Epithelial cell of prostate (primary cell): ENCODE measurements around the gene NFKB1.
A peak's percentile ranks its signal among the peaks of the same experiment; 100 is the strongest.

ENCODE experiments used
- DNase-seq: peaks from one replicate; pipeline ENCODE4 v3.0.0-alpha.2; 2011; ENCODE audit warnings: low read depth, low spot score
- H3K27ac ChIP-seq: fragments of 450-650 bp; 2 replicates; pipeline ENCODE4 v1.5.1; 2017; ENCODE audit warnings: mild to moderate bottlenecking

NFKB1 gene

GRCh38 chr4:102527695-102528283, 26.6 kb downstream of the NFKB1 start:
- no peak for DNase-seq
- no peak overlapping the region for H3K27ac ChIP-seq

DNA sequence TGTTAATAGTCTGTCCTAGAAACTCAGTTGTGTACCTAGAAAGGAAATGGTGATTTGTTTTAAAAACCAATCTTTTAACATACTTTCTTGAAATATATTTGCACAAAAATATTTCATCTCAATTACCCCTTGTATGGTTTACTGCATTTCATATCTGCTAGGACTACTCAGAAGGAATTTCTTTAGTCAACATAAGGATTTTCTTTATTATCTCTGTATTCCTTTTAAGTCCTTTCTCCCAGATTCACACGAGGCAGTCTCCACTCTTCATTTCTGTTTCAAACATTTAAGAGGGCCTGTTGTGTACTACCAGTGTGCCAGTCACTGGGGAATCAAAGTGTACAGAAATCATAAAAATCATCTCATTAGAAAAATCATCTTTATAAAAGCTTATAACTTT, 28.8 kb downstream of the NFKB1 start:
- no peak for DNase-seq
- H3K27ac ChIP-seq = no peak overlapping the region

- no peak overlapping the region for H3K27ac ChIP-seq
- DNase-seq = no peak
These were observed 29.8 kb downstream of the NFKB1 start for GRCh38 chr4:102530986-102531385.

GRCh38 chr4:102531462-102531861, 30.3 kb downstream of the NFKB1 start:
- H3K27ac ChIP-seq = no peak overlapping the region
- DNase-seq = no peak

DNA sequence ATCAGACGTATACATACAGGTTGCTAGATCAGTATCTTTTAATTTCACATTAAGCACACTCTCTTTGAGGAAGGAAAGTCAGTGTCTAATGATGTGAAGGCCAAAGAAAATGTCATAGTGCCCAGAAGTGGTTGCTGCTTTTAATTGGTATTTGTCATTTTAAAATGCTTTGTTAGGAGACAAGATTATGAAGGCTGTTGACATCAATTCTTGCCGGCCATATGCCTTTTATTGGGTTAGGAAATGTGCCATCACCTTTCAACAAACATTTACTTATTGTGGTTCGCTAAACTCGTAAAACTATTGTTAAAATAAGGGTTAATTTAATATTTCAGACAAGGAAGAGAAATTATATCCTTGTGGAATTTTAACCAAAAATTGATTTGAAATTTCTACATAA, 32.2 kb downstream of the NFKB1 start:
- peak overlapping the region; percentile 8 for H3K27ac ChIP-seq
- DNase-seq = no peak

GRCh38 chr4:102533904-102534303, 32.7 kb downstream of the NFKB1 start:
- no peak for DNase-seq
- H3K27ac ChIP-seq = peak overlapping the region; percentile 8

- no peak for DNase-seq
- no peak overlapping the region for H3K27ac ChIP-seq
These were observed 33.7 kb downstream of the NFKB1 start for GRCh38 chr4:102534845-102535244.

DNA sequence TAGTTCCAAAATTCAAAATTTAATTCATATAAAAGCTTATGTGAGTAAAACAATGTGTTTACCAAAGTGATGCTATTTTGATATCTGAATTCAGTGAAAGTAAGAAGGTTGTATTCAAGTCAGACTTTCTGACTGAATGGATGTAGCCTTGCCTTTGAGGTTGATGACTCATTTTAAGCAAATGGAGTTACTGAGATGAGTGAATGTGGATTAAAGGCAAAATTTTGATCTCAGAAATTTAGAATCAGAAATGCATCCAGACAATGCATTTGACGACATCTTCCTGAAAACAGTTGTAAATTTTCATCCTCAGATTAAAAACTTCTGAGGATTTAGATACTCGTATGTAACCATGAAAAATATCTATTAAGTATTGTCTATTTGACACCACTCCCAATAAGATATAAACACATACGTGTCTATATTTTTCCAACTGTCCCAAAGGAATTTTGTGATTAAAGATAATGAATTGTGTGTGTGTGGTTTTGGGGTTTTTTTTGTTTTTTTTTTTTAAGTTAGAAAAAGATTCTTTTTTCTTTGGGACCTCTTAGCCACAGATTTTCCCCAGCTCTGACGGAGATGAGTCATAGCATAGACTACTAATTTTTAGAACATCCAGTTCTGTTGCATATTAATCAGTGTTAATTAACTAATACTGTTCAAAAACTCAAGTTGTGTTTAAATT, 34.4 kb downstream of the NFKB1 start:
- no peak for DNase-seq
- no peak overlapping the region for H3K27ac ChIP-seq

DNA sequence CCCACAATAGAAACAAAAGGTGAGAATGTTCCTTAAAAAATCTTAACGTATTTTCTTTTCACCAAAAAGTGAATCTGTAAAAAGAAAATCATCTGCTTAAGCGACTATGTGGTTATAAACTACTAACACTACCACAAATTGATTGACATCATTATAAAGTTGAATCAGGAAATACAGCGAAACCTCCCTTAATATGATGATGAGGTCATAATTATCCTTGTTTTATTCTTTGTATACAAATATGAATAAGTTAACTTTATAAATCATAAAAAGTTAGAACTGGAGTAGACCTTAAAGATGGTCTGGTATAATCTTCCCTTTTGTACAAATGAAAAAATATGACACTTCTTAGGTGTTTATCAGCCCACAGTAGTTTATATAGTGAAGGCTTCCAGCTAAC, 35.6 kb downstream of the NFKB1 start:
- peak overlapping the region; percentile 55 for H3K27ac ChIP-seq
- no peak for DNase-seq

DNA sequence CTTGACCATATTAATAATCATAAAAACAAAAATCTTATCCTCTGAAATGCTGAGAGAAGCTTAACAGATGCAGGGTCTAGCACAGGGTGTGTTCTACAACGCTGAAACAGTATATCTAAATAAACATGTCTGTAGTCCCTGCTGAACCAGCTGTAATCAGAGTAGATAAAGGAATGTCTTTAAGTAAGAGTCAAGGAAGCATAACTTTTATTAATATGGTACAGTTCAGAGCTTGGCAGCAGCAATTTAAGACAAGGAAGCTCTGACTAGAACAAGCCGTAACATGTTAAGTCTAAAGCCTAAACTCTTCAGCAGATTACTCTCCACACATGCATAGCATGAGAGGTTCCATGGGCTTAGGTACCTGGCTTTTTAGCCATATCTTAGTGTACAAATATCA, 36.1 kb downstream of the NFKB1 start:
- DNase-seq = peak; percentile 40
- peak overlapping the region; percentile 55 for H3K27ac ChIP-seq

DNA sequence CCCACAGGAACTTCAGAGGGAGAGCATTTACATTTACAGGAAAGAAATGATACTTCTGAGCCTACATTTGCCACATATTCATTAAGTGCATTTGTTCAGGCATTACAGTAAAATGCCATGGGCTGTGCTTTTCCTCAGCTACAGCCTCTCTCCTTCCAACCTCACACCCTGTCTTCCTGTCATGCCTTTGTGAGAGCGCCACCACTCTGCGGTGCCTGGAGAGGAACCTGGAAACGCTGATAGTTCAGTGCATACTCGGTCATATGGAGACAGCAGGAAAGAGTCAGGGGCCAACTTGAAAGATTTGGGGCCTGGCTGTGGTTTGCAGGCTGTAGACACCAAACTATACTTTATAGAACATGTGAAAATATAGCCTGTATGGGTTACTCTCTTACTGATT, 40.5 kb downstream of the NFKB1 start:
- no peak for DNase-seq
- peak overlapping the region; percentile 67 for H3K27ac ChIP-seq

DNA sequence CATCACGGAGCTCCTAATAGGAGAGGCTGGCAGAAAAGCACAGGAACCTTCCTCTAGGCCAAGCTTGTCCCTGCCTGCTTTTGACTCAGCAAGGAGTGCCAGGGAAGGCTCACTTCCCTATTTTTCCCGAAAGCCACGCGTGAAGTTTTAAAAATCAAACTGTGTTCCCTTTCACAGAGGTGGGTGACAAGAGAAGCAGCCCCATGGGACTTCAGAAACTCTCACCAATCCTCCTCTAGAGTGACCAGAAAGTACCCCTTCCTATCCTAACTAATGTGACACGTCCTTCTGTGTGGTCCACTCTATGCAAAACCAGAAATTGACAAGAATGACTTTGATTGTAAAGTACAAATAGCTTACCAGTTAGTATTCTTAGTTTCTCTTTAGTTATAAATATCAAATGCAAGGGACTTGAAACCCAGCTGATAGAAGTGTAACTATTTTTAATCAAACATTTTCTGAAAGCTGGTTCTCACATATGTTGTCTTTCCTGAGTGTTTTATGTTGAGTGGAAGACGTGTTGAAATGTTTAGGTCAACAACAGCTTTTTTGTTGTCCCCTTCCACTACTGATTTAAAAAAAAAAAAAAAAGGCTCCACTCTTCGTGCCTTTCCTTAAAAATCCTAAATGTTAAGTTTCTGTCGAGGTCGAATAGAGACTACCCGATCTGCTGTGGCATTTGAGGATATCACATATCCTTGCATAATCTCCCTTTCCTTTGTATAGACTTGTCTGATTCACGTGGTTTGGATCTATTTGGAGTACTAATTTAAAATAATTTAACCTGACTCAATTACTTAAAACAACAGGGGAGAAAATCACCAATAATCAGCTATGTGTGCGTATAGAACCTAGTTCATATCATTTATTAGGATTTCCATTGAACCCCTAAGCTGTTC, 42.1 kb downstream of the NFKB1 start:
- peak overlapping the region; percentile 67 for H3K27ac ChIP-seq
- DNase-seq = no peak

GRCh38 chr4:102546635-102547034, 45.5 kb downstream of the NFKB1 start:
- H3K27ac ChIP-seq = no peak overlapping the region
- DNase-seq = no peak

GRCh38 chr4:102547973-102548372, 46.8 kb downstream of the NFKB1 start:
- no peak for DNase-seq
- no peak overlapping the region for H3K27ac ChIP-seq

DNA sequence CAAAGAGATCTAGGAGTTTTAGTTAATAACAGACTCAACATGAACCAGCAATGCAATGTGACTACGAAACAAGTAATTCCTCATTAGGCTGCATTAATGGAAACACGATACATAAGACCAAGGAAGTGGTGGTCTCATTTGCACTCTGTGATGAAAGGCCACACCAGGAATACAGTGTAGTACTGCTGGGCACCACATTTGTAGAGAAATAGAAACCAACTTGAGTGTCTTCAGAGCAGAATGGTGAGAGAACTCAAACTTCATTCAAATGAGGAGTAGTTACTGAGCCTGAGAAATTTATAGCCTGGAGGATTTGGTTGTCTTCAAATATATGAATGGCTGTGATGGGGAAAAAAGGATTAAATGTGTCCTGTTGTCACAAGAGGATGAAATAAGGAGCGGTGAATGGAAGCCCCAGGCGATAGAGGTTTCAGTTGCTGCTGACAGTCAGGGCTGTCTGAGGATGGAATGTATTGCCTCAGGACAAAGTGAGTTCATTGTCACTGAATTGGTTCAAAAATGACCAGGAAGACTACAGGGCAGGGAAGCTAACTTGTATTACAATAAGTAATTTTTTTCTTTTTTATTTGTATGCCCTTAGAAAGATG, 50.9 kb downstream of the NFKB1 start:
- no peak for DNase-seq
- no peak overlapping the region for H3K27ac ChIP-seq

GRCh38 chr4:102552781-102553180, 51.6 kb downstream of the NFKB1 start:
- DNase-seq = no peak
- no peak overlapping the region for H3K27ac ChIP-seq

DNA sequence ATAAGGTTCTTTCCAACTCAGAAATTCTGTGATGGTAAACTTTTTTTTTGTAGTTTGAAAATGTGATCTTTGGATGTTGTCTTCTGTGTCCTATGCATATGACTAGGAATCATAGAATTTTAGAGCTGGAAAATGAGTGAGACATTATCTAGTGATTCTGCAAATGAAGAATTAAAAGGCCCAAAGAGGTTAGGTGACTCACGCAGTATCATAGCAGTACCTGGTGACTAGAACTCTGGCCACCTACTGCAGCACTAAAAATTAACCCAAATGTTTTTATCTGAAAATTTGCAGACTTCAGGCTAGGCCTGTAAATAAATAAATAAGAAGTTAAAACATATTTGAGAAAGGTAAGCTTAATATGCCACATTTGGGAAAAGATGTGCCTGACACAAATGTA, 52.8 kb downstream of the NFKB1 start:
- no peak overlapping the region for H3K27ac ChIP-seq
- no peak for DNase-seq

GRCh38 chr4:102554482-102554881, 53.3 kb downstream of the NFKB1 start:
- no peak overlapping the region for H3K27ac ChIP-seq
- DNase-seq = no peak

DNA sequence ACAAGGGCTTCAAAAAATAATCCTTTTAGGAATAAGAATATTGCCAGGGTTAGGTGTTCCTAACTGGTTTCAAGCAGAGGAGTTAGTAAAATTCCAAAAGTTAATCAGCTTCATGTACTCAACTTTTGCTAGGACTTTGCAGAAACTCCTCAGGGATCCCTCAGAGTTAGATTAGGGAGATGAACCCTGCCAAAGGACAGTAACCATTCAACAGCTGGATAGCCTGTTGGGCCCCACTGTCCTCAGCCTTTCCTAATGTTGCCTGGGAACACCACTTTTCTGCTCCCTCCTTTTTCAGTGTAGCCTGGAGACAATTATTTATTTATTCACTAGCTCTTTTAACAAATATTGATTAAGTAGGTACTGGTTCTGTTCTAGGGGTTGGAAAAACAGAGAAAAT, 53.8 kb downstream of the NFKB1 start:
- no peak overlapping the region for H3K27ac ChIP-seq
- no peak for DNase-seq

DNA sequence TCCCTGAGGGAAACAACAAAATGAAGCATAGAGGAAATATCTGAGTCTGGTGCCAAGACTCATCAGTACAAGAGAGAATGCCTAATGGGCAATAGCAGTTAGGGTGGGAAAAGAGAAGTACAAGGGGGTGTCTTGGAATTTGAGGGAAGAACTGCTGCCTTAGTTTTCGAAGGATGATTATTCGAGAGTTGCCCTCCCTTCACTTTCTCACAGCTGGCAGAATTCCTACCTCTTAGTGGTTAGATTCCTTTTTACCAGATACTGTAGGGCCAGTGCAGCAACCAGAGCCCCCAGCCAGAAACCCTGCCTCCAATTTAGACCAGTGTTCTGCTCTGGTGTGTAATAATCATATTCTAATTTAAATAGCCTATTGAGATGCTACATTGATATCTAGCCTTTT, 56.5 kb downstream of the NFKB1 start:
- no peak for DNase-seq
- no peak overlapping the region for H3K27ac ChIP-seq

DNA sequence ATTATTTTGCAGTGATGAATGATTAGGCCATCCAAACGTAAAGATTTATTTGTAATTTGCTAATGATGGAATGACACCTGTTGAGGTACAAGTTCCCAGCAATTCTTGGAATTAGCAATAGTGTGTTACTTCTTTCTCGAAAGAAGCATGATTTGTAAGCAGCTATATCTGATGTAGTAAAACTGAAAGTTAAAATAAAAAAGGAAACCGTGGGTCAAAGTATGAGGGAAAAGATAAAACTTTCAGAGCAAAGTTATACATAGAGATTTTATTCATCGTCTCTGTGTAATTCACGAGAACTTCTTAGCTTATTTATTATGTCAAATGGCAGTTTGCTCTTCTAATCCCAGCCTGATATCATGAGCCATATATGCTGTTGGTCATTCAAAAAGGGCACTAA, 59.0 kb downstream of the NFKB1 start:
- H3K27ac ChIP-seq = no peak overlapping the region
- DNase-seq = no peak
